Loucy (cell line): ENCODE results near the gene ANTXR2.

Experiments
- H2AFZ ChIP-seq: fragments of 200-600 bp; sonication (generic); 2 replicates; pipeline ENCODE4 v1.6.0; 2016; ENCODE audit warnings: antibody characterized with exemption, mild to moderate bottlenecking, low read length, moderate library complexity
- H3F3A ChIP-seq: fragments of 200-600 bp; 2 replicates; pipeline ENCODE4 v1.6.0; 2016; ENCODE audit warnings: antibody characterized with exemption, low read depth, mild to moderate bottlenecking
- H3K27me3 ChIP-seq: fragments of 200-600 bp; sonication (generic); 2 replicates; pipeline ENCODE4 v1.6.1; 2014; ENCODE audit warnings: low read length, mild to moderate bottlenecking; ENCODE audit not compliant: insufficient read depth, poor library complexity, severe bottlenecking
- H3K36me3 ChIP-seq: fragments of 200-600 bp; sonication (generic); 2 replicates; pipeline ENCODE4 v1.6.1; 2016; ENCODE audit warnings: low read length; ENCODE audit not compliant: insufficient read depth
- H3K4me1 ChIP-seq: fragments of 200-600 bp; sonication (generic); 2 replicates; pipeline ENCODE4 v1.5.1; 2014; ENCODE audit warnings: low read length, mild to moderate bottlenecking; ENCODE audit not compliant: insufficient read depth, poor library complexity, severe bottlenecking
- H3K4me2 ChIP-seq: fragments of 200-600 bp; sonication (generic); 2 replicates; pipeline ENCODE4 v1.6.0; 2014; ENCODE audit warnings: antibody characterized with exemption, low read length, low read depth, mild to moderate bottlenecking; ENCODE audit not compliant: poor library complexity, severe bottlenecking
- H3K4me3 ChIP-seq: fragments of 200-600 bp; sonication (generic); 2 replicates; pipeline ENCODE4 v1.5.1; 2014; ENCODE audit warnings: low read length, mild to moderate bottlenecking, mixed read lengths; ENCODE audit not compliant: poor library complexity, severe bottlenecking
- H3K79me2 ChIP-seq: fragments of 200-600 bp; sonication (generic); 2 replicates; pipeline ENCODE4 v1.6.1; 2014; ENCODE audit warnings: low read length; ENCODE audit not compliant: insufficient read depth
- H3K9ac ChIP-seq: fragments of 200-600 bp; sonication (generic); 2 replicates; pipeline ENCODE4 v1.6.0; 2014; ENCODE audit warnings: mild to moderate bottlenecking, low read depth, low read length, moderate library complexity; ENCODE audit not compliant: poor library complexity, severe bottlenecking
- H3K9me2 ChIP-seq: fragments of 200-600 bp; sonication (generic); replicated peaks from 2 replicates; pipeline ENCODE4 v1.6.1; 2016; ENCODE audit warnings: low read depth, low read length, mixed read lengths
- H3K9me3 ChIP-seq: fragments of 200-600 bp; sonication (generic); 2 replicates; pipeline ENCODE4 v1.6.1; 2014; ENCODE audit warnings: mild to moderate bottlenecking, antibody characterized with exemption, low read length, low read depth; ENCODE audit not compliant: insufficient read depth
- H4K20me1 ChIP-seq: fragments of 200-600 bp; sonication (generic); 2 replicates; pipeline ENCODE4 v1.6.0; 2014; ENCODE audit warnings: antibody characterized with exemption, low read length, mild to moderate bottlenecking; ENCODE audit not compliant: insufficient read depth, poor library complexity, severe bottlenecking
- CTCF ChIP-seq: fragments of 200-600 bp; sonication (generic); conservative IDR thresholded peaks from 2 replicates; pipeline ENCODE4 v1.5.1; 2014; ENCODE audit warnings: mild to moderate bottlenecking, antibody characterized with exemption, low read length
- EZH2phosphoT487 ChIP-seq: fragments of 200-600 bp; IDR thresholded peaks from 2 replicates; pipeline ENCODE4 v1.6.1; 2018; ENCODE audit warnings: antibody characterized with exemption, mild to moderate bottlenecking, moderate library complexity, borderline replicate concordance

The ANTXR2 gene

DNA sequence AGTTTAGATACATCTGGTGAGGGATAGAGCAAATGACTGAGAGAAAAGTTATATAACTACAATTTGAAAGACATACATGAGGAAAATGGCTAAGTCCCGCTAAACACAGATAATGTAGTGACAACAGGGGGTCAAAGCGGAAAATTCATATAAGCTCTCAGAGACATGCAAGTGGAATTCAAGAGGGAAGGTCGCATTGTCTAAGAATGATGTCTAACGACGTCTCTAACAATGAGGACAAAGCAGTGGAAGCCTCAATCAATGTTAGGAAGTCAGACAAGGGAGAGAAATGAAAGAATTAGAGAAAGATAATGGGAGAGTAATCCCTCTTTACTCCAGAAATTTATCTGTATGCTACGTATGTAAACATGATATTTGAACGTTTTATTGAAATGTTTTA, 113.4 kb downstream of the ANTXR2 start:
- H3K79me2 ChIP-seq: no peaks in the 10 kb centered on the region
- H3K4me3 ChIP-seq: no peak overlapping the region
- no peaks in the 10 kb centered on the region for H4K20me1 ChIP-seq
- H3K4me2 ChIP-seq: no peak overlapping the region
- no peaks in the 10 kb centered on the region for H3K9me3 ChIP-seq
- no peak overlapping the region for H3K9ac ChIP-seq
- TF ChIP-seq EZH2phosphoT487: no peak
- TF ChIP-seq CTCF: no peak
- H3K9me2 ChIP-seq: no peaks in the 10 kb centered on the region
- H3K36me3 ChIP-seq: peaks cover 9% of the 10 kb centered on the region
- H3K27me3 ChIP-seq: no peaks in the 10 kb centered on the region
- peaks cover 4% of the 10 kb centered on the region for H3K4me1 ChIP-seq
- H2AFZ ChIP-seq: no peak overlapping the region
- H3F3A ChIP-seq: 0 out of 2 replicates have a peak, but pooled peaks cover 2% of the 10 kb centered on the region

GRCh38 chr4:79958466-79959264, 114.4 kb downstream of the ANTXR2 start:
- TF ChIP-seq EZH2phosphoT487 (no peak), CTCF (no peak)
- no peak overlapping the region for H3K4me3 ChIP-seq
- H3K36me3 ChIP-seq: no peaks in the 10 kb centered on the region; the same call in none of the 2 replicates

DNA sequence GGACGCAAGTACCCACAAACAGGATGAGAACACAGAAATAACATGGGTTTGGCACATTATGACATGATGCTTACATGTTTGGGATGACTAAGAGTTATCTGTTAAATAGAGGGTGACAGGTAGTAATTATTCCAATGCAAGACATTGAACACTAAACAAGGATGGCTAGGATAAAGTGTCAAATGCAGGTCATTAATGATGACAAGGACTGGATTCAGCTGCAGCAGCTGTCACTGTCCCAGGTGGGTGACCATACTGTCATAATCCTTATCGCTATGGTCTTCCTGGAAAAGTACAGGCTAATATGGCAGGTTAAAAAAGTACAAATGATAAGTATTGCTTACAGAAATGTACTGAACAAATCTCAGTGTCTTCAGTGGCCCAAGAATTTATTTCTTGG, 123.9 kb downstream of the ANTXR2 start:
- no peaks in the 10 kb centered on the region for H3K79me2 ChIP-seq
- peaks cover 4% of the 10 kb centered on the region for H3K4me1 ChIP-seq
- H3K9me3 ChIP-seq: no peaks in the 10 kb centered on the region
- H2AFZ ChIP-seq: no peak overlapping the region
- H3K27me3 ChIP-seq: no peaks in the 10 kb centered on the region
- no peaks in the 10 kb centered on the region for H3K36me3 ChIP-seq
- no peaks in the 10 kb centered on the region for H4K20me1 ChIP-seq
- TF ChIP-seq CTCF (no peak), EZH2phosphoT487 (no peak)
- H3K9me2 ChIP-seq: no peaks in the 10 kb centered on the region
- no peak overlapping the region for H3K9ac ChIP-seq
- no peak overlapping the region for H3K4me2 ChIP-seq
- H3F3A ChIP-seq: no peaks in the 10 kb centered on the region
- no peak overlapping the region for H3K4me3 ChIP-seq

More at GRCh38 chr4:79958466-79959264, 114.4 kb downstream of the ANTXR2 start:
- no peak overlapping the region for H3K4me2 ChIP-seq
- H2AFZ ChIP-seq: no peak overlapping the region
- H3F3A ChIP-seq: 0 out of 2 replicates have a peak, but pooled peaks cover 2% of the 10 kb centered on the region
- H4K20me1 ChIP-seq: no peaks in the 10 kb centered on the region
- peaks cover 4% of the 10 kb centered on the region for H3K4me1 ChIP-seq
- no peak overlapping the region for H3K9ac ChIP-seq
- H3K9me3 ChIP-seq: no peaks in the 10 kb centered on the region
- no peaks in the 10 kb centered on the region for H3K27me3 ChIP-seq
- no peaks in the 10 kb centered on the region for H3K79me2 ChIP-seq
- no peaks in the 10 kb centered on the region for H3K9me2 ChIP-seq
